ENCODE measurements around the gene ALKBH6. TPM values are rescaled to one million over a fixed set of nuclear protein-coding genes. Genes with fewer than 3 reads are reported as not detected.

Gene ALKBH6
- total and polyA plus RNA-seq, 3 donors from 2014 or later: 11.9 to 26.3 (median 22.8) TPM

GRCh38 chr19:35978271-35978670 lies 35.7 kb downstream of the ALKBH6 start:
- intact Hi-C loops (cut with DNase I; ENCODE audit: low total_unique reads): no loop called here
- H3K9me3 ChIP-seq: no peaks in the 10 kb centered on the region
- no peaks in the 10 kb centered on the region for H3K36me3 ChIP-seq (ENCODE audit: low read depth, missing control alignments)
- no peak overlapping the region for H3K4me3 ChIP-seq
- H3K27ac ChIP-seq: no peak overlapping the region
- TF ChIP-seq POLR2A (IDR thresholded peaks at IDR 0.05) (no peak), CTCF (IDR thresholded peaks at IDR 0.05) (no peak)
- DNase-seq: no peak
- H3K4me1 ChIP-seq: no peaks in the 10 kb centered on the region
- WGBS, 2 donors: 47 to 54% methylated on average over 5 of the region's 5 CpGs
- no peaks in the 10 kb centered on the region for H3K27me3 ChIP-seq

GRCh38 chr19:35977446-35978222 lies 36.4 kb downstream of the ALKBH6 start:
- TF ChIP-seq POLR2A (IDR thresholded peaks at IDR 0.05) (no peak), CTCF (IDR thresholded peaks at IDR 0.05) (no peak)
- Histone ChIP-seq H3K27me3 (no peaks in the 10 kb centered on the region), H3K4me1 (no peaks in the 10 kb centered on the region), H3K36me3 (ENCODE audit: low read depth, missing control alignments) (no peaks in the 10 kb centered on the region), H3K4me3 (no peak overlapping the region), H3K9me3 (no peaks in the 10 kb centered on the region), H3K27ac (no peak overlapping the region)
- no peak for DNase-seq
- intact Hi-C loops (cut with DNase I; ENCODE audit: low total_unique reads): no loop called here
- 68 to 75% methylated on average over 12 to 14 of the region's 14 CpGs for WGBS, 2 donors

- DNase-seq: no peak
- intact Hi-C loops (cut with DNase I; ENCODE audit: low total_unique reads): no loop called here
- no peak overlapping the region for H3K27ac ChIP-seq
- H3K36me3 ChIP-seq (ENCODE audit: low read depth, missing control alignments): no peaks in the 10 kb centered on the region
- H3K9me3 ChIP-seq: no peaks in the 10 kb centered on the region
- TF ChIP-seq POLR2A (IDR thresholded peaks at IDR 0.05) (no peak), CTCF (IDR thresholded peaks at IDR 0.05) (no peak)
- H3K4me3 ChIP-seq: no peak overlapping the region
- 36 to 52% methylated on average over 5 of the region's 5 CpGs for WGBS, 2 donors
- no peaks in the 10 kb centered on the region for H3K4me1 ChIP-seq
- H3K27me3 ChIP-seq: no peaks in the 10 kb centered on the region
Observed at GRCh38 chr19:35975608-35976214, 38.3 kb downstream of the ALKBH6 start.

- no peak overlapping the region for H3K4me3 ChIP-seq
- DNase-seq: no peak
- WGBS, 2 donors: 37 to 56% methylated on average over 6 to 8 of the region's 8 CpGs
Observed at GRCh38 chr19:35973487-35973886, 40.5 kb downstream of the ALKBH6 start.

More at GRCh38 chr19:35973487-35973886, 40.5 kb downstream of the ALKBH6 start:
- TF ChIP-seq POLR2A (IDR thresholded peaks at IDR 0.05): no peak
- TF ChIP-seq CTCF (IDR thresholded peaks at IDR 0.05): no peak
- no peak overlapping the region for H3K27ac ChIP-seq
- intact Hi-C loops (cut with DNase I; ENCODE audit: low total_unique reads): no loop called here
- H3K27me3 ChIP-seq: no peaks in the 10 kb centered on the region
- no peaks in the 10 kb centered on the region for H3K4me1 ChIP-seq
- no peaks in the 10 kb centered on the region for H3K36me3 ChIP-seq (ENCODE audit: low read depth, missing control alignments)
- H3K9me3 ChIP-seq: no peaks in the 10 kb centered on the region
